ENCODE measurements around the gene OR4D5. TPM values are rescaled to one million over a fixed set of nuclear protein-coding genes. Genes with fewer than 3 reads are reported as not detected.

Gene OR4D5
- total RNA-seq, 6 experiments from 2014 or later = not detected

GRCh38 chr11:123904932-123905331, 34.5 kb upstream of the OR4D5 start:
- H3K27ac ChIP-seq = no peak overlapping the region
- 22% methylated on average over 3 of the region's 3 CpGs for whole genome bisulfite sequencing (ENCODE audit: insufficient coverage, low coverage, low lambda C conversion rate, missing lambda C conversion rate)
- intact Hi-C loops (cut with DNase I) = no loop called here
- DNase-seq (no peak), ATAC-seq (no peak)
- no peak overlapping the region for H3K4me3 ChIP-seq
- H3K9me3 ChIP-seq = no peaks in the 10 kb centered on the region
- H3K27me3 ChIP-seq = no peaks in the 10 kb centered on the region
- no peaks in the 10 kb centered on the region for H3K4me1 ChIP-seq
- TF ChIP-seq POLR2A (IDR thresholded peaks at IDR 0.05) = no peak
- TF ChIP-seq, protein P1, sequence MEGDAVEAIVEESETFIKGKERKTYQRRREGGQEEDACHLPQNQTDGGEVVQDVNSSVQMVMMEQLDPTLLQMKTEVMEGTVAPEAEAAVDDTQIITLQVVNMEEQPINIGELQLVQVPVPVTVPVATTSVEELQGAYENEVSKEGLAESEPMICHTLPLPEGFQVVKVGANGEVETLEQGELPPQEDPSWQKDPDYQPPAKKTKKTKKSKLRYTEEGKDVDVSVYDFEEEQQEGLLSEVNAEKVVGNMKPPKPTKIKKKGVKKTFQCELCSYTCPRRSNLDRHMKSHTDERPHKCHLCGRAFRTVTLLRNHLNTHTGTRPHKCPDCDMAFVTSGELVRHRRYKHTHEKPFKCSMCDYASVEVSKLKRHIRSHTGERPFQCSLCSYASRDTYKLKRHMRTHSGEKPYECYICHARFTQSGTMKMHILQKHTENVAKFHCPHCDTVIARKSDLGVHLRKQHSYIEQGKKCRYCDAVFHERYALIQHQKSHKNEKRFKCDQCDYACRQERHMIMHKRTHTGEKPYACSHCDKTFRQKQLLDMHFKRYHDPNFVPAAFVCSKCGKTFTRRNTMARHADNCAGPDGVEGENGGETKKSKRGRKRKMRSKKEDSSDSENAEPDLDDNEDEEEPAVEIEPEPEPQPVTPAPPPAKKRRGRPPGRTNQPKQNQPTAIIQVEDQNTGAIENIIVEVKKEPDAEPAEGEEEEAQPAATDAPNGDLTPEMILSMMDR (IDR thresholded peaks at IDR 0.05) = no peak
- H3K36me3 ChIP-seq = no peaks in the 10 kb centered on the region

DNA sequence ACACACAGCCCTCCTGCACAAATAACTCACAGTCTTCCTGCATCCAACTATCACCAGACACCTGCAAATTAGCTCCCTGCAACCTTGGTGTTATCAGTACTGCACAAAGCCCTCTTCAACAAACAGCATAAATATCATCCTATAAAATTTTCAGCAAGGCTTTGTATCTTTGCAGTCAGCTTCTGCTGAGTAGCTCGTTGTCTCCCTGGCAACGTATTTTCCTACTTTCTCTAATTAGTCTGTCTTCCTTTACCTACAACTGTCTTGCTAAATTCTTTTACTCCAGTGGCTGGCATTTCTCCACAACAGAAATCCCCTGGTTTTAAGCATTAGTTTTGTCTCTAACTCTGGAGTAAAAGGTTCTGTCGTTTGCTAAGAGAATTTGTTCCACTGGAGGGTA, 33.6 kb upstream of the OR4D5 start:
- H3K27me3 ChIP-seq = no peaks in the 10 kb centered on the region
- ATAC-seq (no peak), DNase-seq (no peak)
- no peak overlapping the region for H3K4me3 ChIP-seq
- no peaks in the 10 kb centered on the region for H3K36me3 ChIP-seq
- intact Hi-C loops (cut with DNase I) = no loop called here
- no peak for TF ChIP-seq POLR2A (IDR thresholded peaks at IDR 0.05)
- TF ChIP-seq, protein P1 (IDR thresholded peaks at IDR 0.05) = no peak
- 35% methylated on average over 3 of the region's 3 CpGs for WGBS (ENCODE audit: insufficient coverage, low coverage, low lambda C conversion rate, missing lambda C conversion rate)
- no peaks in the 10 kb centered on the region for H3K9me3 ChIP-seq
- no peak overlapping the region for H3K27ac ChIP-seq
- H3K4me1 ChIP-seq = no peaks in the 10 kb centered on the region

DNA sequence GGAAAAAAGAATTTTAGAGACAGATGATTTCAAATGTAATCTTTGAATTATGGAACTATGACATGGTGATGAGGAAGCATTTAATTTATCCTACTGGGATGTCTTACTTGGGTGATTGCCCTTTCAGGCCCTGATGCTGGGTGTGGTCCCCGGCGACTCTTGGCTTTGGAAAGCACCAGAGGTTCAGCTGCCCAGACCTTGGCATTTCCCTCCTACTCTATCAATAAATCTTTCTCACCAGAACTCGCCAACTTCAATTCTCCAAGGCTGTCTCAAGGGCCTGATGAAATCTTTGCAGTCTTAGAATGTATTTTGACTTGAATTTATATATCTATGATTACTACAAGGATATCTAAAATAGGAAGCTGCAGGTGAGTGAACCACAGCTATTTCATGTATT, 18.5 kb upstream of the OR4D5 start:
- ATAC-seq (no peak), DNase-seq (no peak)
- Histone ChIP-seq H3K4me1 (no peaks in the 10 kb centered on the region), H3K4me3 (no peak overlapping the region), H3K9me3 (no peaks in the 10 kb centered on the region), H3K27me3 (no peaks in the 10 kb centered on the region), H3K27ac (no peak overlapping the region), H3K36me3 (no peaks in the 10 kb centered on the region)
- no peak for TF ChIP-seq POLR2A (IDR thresholded peaks at IDR 0.05)
- TF ChIP-seq, protein P1 (IDR thresholded peaks at IDR 0.05) = no peak
- WGBS (ENCODE audit: insufficient coverage, low coverage, low lambda C conversion rate, missing lambda C conversion rate) = 63% methylated on average over 2 of the region's 3 CpGs
- intact Hi-C loops (cut with DNase I) = no loop called here

GRCh38 chr11:123924027-123924426, 15.4 kb upstream of the OR4D5 start:
- Histone ChIP-seq H3K9me3 (no peaks in the 10 kb centered on the region), H3K27ac (no peak overlapping the region), H3K4me1 (no peaks in the 10 kb centered on the region), H3K36me3 (no peaks in the 10 kb centered on the region), H3K4me3 (no peak overlapping the region), H3K27me3 (no peaks in the 10 kb centered on the region)
- TF ChIP-seq POLR2A (IDR thresholded peaks at IDR 0.05) = no peak
- TF ChIP-seq, protein P1 (IDR thresholded peaks at IDR 0.05) = no peak
- intact Hi-C loops (cut with DNase I) = no loop called here
- no peak for DNase-seq
- 36% methylated on average over 1 of the region's 1 CpG for WGBS (ENCODE audit: insufficient coverage, low coverage, low lambda C conversion rate, missing lambda C conversion rate)
- no peak for ATAC-seq

DNA sequence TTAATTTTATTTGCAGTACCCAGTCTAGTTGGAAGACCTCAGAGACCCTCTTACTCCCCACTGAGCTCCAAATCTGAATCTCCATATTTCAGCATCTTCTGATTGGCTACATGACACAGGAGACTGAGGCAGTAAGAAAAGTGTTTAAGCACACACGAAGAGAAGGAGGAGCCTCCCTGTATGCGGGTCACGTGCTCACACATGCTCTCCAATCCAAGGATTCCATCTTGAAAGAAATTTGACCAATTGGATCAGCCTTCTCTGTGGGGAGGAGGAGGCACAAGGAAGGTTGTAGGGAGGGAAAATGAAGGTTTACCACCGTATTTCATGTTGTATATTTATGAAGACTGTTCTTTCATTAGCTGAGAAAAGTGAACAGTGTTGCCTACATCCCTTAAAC, 3.0 kb downstream of the OR4D5 start:
- Histone ChIP-seq H3K4me1 (no peaks in the 10 kb centered on the region), H3K36me3 (no peaks in the 10 kb centered on the region), H3K9me3 (no peaks in the 10 kb centered on the region), H3K27me3 (no peaks in the 10 kb centered on the region), H3K4me3 (no peak overlapping the region), H3K27ac (no peak overlapping the region)
- DNase-seq (no peak), ATAC-seq (no peak)
- intact Hi-C loops (cut with DNase I) = no loop called here
- WGBS (ENCODE audit: insufficient coverage, low coverage, low lambda C conversion rate, missing lambda C conversion rate) = 30% methylated on average over 4 of the region's 4 CpGs
- TF ChIP-seq, protein P1 (IDR thresholded peaks at IDR 0.05) = no peak
- TF ChIP-seq POLR2A (IDR thresholded peaks at IDR 0.05) = no peak
